ENCODE measurements around the gene IL21R.

GRCh38 chr16:27361987-27362386 lies 40.0 kb upstream of the IL21R start:
- TF ChIP-seq CTCF (IDR thresholded peaks at IDR 0.05), result no peak
- TF ChIP-seq POLR2A (IDR thresholded peaks at IDR 0.05), result no peak
- no peak for TF ChIP-seq POLR2AphosphoS5 (IDR thresholded peaks at IDR 0.05)
- no peak for TF ChIP-seq EP300 (IDR thresholded peaks at IDR 0.05)

Data from suprapubic skin (tissue), 4 donors.